CD4-positive, alpha-beta T cell treated with Interleukin-1 beta for 1 hour (primary cell): ENCODE data around the gene CMTM7.

Experiments used
- DNase-seq, 2 donors: peaks; one replicate each; pipeline ENCODE4 v3.0.0-alpha.2; 2020 to 2022

Gene CMTM7

GRCh38 chr3:32493437-32494414 lies 102.1 kb downstream of the CMTM7 start:
- DNase-seq, result no peak

DNA sequence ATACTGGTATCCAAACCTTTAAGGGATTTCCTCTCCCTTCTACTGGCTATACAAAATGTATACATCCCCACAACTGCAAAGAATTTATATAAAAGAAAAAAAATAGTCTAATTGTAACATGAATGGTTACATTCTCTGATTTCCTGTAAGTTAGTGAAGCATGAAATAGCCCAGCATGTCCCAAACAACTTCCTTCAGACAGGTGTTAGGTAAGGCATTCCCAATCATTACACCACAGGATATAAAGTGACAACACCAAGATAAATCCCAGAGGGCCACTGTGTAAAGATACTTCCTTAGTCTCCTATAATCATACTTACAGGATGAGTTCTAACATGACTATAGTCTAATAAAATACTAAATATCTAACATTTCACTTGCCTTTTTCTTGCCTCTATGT lies 103.4 kb downstream of the CMTM7 start:
- no peak for DNase-seq

- DNase-seq, result no peak
These were observed 104.0 kb downstream of the CMTM7 start for GRCh38 chr3:32495609-32496008.

GRCh38 chr3:32498252-32498651 lies 106.6 kb downstream of the CMTM7 start:
- DNase-seq, result no peak

GRCh38 chr3:32498992-32499391 lies 107.3 kb downstream of the CMTM7 start:
- DNase-seq, result no peak

GRCh38 chr3:32499585-32499984 lies 107.9 kb downstream of the CMTM7 start:
- no peak for DNase-seq

GRCh38 chr3:32500231-32500630 lies 108.6 kb downstream of the CMTM7 start:
- DNase-seq, result no peak

- no peak for DNase-seq
These were observed 109.5 kb downstream of the CMTM7 start for GRCh38 chr3:32500880-32501782.

DNA sequence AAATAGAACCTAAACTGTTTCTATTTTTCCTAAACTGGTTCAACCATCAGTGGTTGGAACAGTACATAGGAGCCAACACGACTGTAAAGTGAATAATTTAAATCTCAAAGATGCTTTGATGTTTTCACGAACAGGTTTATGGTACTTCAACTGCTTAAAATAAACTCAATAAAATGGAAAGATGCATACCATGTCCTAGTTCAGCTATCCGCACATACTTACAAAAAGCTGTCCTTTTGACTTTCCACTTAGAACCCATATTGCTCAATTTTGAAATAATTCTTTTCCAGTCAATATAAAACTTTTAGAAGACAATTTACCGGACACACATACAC lies 110.1 kb downstream of the CMTM7 start:
- no peak for DNase-seq

DNA sequence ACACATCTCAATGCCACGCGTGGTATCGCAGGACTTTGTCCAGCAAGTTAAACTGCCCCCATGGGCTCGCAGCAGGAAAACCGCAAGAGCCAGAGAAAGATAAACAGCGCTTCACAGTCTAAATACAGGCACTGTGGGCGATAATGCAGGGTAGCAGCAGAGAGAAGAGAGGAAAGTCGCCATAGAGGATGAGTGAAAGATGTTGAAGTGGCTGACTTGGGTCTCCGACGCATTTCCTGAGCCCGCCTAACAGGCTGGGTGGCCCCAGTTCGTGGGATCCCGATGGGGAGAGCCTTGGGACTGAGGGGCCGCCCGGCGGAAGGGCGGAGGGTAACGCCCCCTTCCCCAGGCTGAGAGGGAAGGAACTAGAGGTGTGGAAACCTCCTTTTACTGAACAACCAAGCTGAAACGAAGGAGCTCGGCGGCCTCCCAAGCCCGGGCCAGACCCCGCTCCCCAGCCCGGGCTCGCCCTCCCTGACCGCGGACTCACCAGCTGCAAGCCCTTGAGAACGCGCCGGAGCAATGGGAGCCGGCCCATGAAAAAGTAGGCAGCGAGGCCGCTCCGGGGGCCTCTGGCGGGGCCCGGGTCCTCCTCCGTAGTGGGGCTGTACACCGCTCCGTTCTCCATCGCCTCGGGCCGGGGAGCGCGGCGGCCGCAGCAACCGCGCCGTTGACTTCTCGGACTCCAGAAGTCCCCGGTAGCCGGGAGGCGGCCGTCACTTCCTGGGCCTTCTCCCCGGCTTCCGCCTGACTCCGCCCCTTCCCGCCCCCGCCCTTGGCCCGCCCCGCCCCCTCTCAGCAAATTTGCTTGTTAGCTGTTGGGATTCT lies 110.7 kb downstream of the CMTM7 start, which contains the start of gene CMTM6:
TSS of gene CMTM6 (minus strand) at position 735 of the 828 bp plus-strand sequence. CDS start at position 628, 107 bp downstream.
- peak; percentile 78 to 81 for DNase-seq

DNA sequence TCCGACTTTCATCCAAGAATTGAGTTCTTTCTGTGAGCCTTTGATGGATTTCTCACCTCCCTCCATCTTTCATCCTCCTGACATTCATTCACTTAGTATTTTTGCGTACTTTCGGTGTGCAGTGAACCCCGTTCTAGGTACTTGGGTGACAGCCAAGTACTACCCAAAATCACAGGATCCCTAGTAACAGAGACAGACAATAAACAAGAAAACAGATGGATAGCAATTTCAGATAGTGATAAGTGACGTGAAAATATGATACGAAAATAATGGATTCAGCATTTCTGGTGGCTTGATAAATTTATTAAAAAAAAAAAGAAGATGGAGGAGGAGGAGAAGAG lies 111.3 kb downstream of the CMTM7 start:
- no peak for DNase-seq
